HepG2 (cell line): ENCODE data around the gene RGS6. TPM values are rescaled to one million over a fixed set of nuclear protein-coding genes. Genes with fewer than 3 reads are reported as not detected.

Source experiments
- ATAC-seq: fragments of 200-7000 bp; cut with Tn5 transposase; 3 replicates; pipeline ENCODE4 v1.9.1; 2020; ENCODE audit warnings: mild to moderate bottlenecking, moderate library complexity
- BruUV-seq: library from RNA; stranded (reverse); fragments of 400-500 nt; replicated peaks from 2 replicates; lab custom pipeline; 2021; lab: Mats Ljungman, UMichigan
- CTCF ChIA-PET: fragments of 300-600 bp; formaldehyde crosslinking; extraction: SDS; loops from one replicate; lab custom pipeline; 2021; ENCODE audit warnings: low total read pairs, inconsistent platforms, low intra/inter-chr PET ratio; lab: Yijun Ruan, JAX
- POLR2A ChIA-PET: fragments of 350-600 bp; sonication (Branson Sonifier 250); formaldehyde crosslinking; loops from one replicate; lab custom pipeline; 2020; ENCODE audit warnings: antibody characterized with exemption, inconsistent platforms; lab: Yijun Ruan, JAX
- DNase-seq: peaks from one replicate; pipeline ENCODE4 v3.0.0-alpha.2; 2015; ENCODE audit warnings: low spot score
- FAIRE-seq: peaks from 3 replicates; lab custom pipeline; 2011; peaks lifted over from hg19 to GRCh38; lab: Jason Lieb, UNC
- H2AFZ ChIP-seq: one replicate; pipeline ENCODE4 v1.6.1; 2011; ENCODE audit warnings: low read length, inconsistent platforms
- H3K27ac ChIP-seq: fragments of 300-600 bp; 3 replicates; pipeline ENCODE4 v1.8.0; 2011; ENCODE audit warnings: mixed run types, mild to moderate bottlenecking, mixed read lengths, low read length, inconsistent platforms; ENCODE audit not compliant: insufficient read depth; ENCODE audit errors: extremely low read length
- H3K27me3 ChIP-seq, 2 experiments: fragments of 200-600 bp in 1 of 2; 2 replicates in 1 of 2; 3 replicates in 1 of 2; pipeline versions ENCODE4 v1.6.0 to v1.8.0; 2011; ENCODE audit warnings: low read length in 2 of 2, mild to moderate bottlenecking in 2 of 2, moderate library complexity in 2 of 2, inconsistent platforms in 1 of 2; ENCODE audit not compliant: insufficient read depth in 2 of 2, control insufficient read depth in 1 of 2
- H3K36me3 ChIP-seq, 2 experiments: fragments of 200-600 bp in 1 of 2; replicated peaks in 1 of 2; 2 replicates in 1 of 2; 3 replicates in 1 of 2; pipeline versions ENCODE4 v1.5.1 to v1.8.0; 2011; ENCODE audit warnings: low read length in 2 of 2, inconsistent platforms in 1 of 2; ENCODE audit not compliant: insufficient read depth in 2 of 2, control insufficient read depth in 1 of 2
- H3K4me1 ChIP-seq: 2 replicates; pipeline ENCODE4 v1.5.1; 2012; ENCODE audit warnings: low read length, inconsistent platforms; ENCODE audit not compliant: insufficient read depth
- H3K4me2 ChIP-seq: 2 replicates; pipeline ENCODE4 v1.6.0; 2011; ENCODE audit warnings: low read depth, low read length, inconsistent platforms
- H3K4me3 ChIP-seq, 3 experiments: fragments of 200-600 bp in 1 of 3; sonication (generic), shearing (Covaris generic) in 1 of 3; replicated peaks in 1 of 3; 2 replicates each; pipeline ENCODE4 v1.5.1; 2011 to 2016; ENCODE audit warnings: low read length in 3 of 3, inconsistent platforms in 2 of 3, low read depth in 2 of 3, mild to moderate bottlenecking in 2 of 3, control low read depth in 1 of 3, mixed read lengths in 1 of 3; ENCODE audit not compliant: insufficient read depth in 1 of 3
- H3K79me2 ChIP-seq: one replicate; pipeline ENCODE4 v1.6.1; 2011; ENCODE audit warnings: low read length, inconsistent platforms; ENCODE audit not compliant: insufficient read depth
- H3K9ac ChIP-seq: 2 replicates; pipeline ENCODE4 v1.6.0; 2011; ENCODE audit warnings: mild to moderate bottlenecking, low read depth, low read length, inconsistent platforms; ENCODE audit not compliant: insufficient read depth
- H3K9me3 ChIP-seq: 2 replicates; pipeline ENCODE4 v1.5.1; 2012; ENCODE audit warnings: mild to moderate bottlenecking, low read length
- H4K20me1 ChIP-seq: 2 replicates; pipeline ENCODE4 v1.6.0; 2011; ENCODE audit warnings: inconsistent platforms, mild to moderate bottlenecking, low read length, moderate library complexity; ENCODE audit not compliant: insufficient read depth
- BCL6 ChIP-seq: IDR thresholded peaks from 2 replicates; pipeline ENCODE4 v1.6.1; 2016; ENCODE audit warnings: missing genetic modification reagents, missing compliant biosample characterization
- CCAR2 ChIP-seq: fragments of 200-400 bp; formaldehyde crosslinking; optimal IDR thresholded peaks from 2 replicates; pipeline ENCODE3; 2018; ENCODE audit warnings: low read depth, mild to moderate bottlenecking, low read length, moderate library complexity
- NAIF1 ChIP-seq: sonication (generic); formaldehyde crosslinking; IDR thresholded peaks from 2 replicates; pipeline ENCODE4 v1.5.0; 2020; ENCODE audit warnings: mild to moderate bottlenecking, missing genetic modification reagents, borderline replicate concordance
- POGZ ChIP-seq: sonication (generic); formaldehyde crosslinking; IDR thresholded peaks from 2 replicates; pipeline ENCODE4 v1.4.0; 2020; ENCODE audit warnings: mild to moderate bottlenecking, missing genetic modification reagents
- POLR2G ChIP-seq: fragments of 200-400 bp; formaldehyde crosslinking; IDR thresholded peaks from 2 replicates; pipeline ENCODE4 v1.6.1; 2018; ENCODE audit warnings: mild to moderate bottlenecking, low read depth, low read length, moderate library complexity
- SCMH1 ChIP-seq: sonication (generic); formaldehyde crosslinking; IDR thresholded peaks from 2 replicates; pipeline ENCODE4 v1.9.0; 2021; ENCODE audit warnings: missing genetic modification reagents, mild to moderate bottlenecking, borderline replicate concordance
- ZNF546 ChIP-seq: sonication (generic); formaldehyde crosslinking; conservative IDR thresholded peaks from 2 replicates; pipeline ENCODE4 v1.8.1; 2023; ENCODE audit warnings: mild to moderate bottlenecking, missing genetic modification reagents
- ZNF746 ChIP-seq: sonication (generic); formaldehyde crosslinking; IDR thresholded peaks from 2 replicates; pipeline ENCODE4 v1.8.0; 2022; ENCODE audit warnings: mild to moderate bottlenecking, missing genetic modification reagents
- ZNF792 ChIP-seq: IDR thresholded peaks from 2 replicates; pipeline ENCODE4 v1.6.1; 2016
- WGBS: methylation state at CpG from one replicate; pipeline ENCODE4 v1.1.6; 2017; ENCODE audit warnings: low lambda C conversion rate; 5-methylcytosine and 5-hydroxymethylcytosine counted together
- in situ Hi-C: cut with HindIII; loops from 2 replicates; pipeline ENCODE4 v1.10.0; 2017; ENCODE audit warnings: low pct_unique_long_range_greater_than_20kb; ENCODE audit not compliant: extremely low pct_ligation_motif_present
- intact Hi-C: fragments of 100-400 bp; cut with micrococcal nuclease; formaldehyde crosslinking; loops from one replicate; pipeline ENCODE4 v1.10.0; 2022; ENCODE audit not compliant: unreplicated experiment
- polyA plus RNA-seq, 8 experiments: library from polyadenylated mRNA; depleted of rRNA in 3 of 8; stranded (reverse) in 7 of 8; unstranded in 1 of 8; fragments of >200 nt; fragmentation: Illumina TruSeq in 4 of 8; extraction: Trizol in 4 of 8; gene quantifications; 2 replicates each; pipeline versions ENCODE4 v1.2.1 to v1.2.3, GENCODE V29; 2011 to 2016; ENCODE audit warnings: low read depth in 4 of 8, missing spikeins in 1 of 8, mixed read lengths in 1 of 8; ENCODE audit not compliant: insufficient read depth in 1 of 8
- total RNA-seq, 5 experiments: library from RNA; depleted of rRNA; stranded (reverse); fragments of >200 nt; fragmentation: Illumina TruSeq; extraction: Trizol; gene quantifications; 2 replicates each; pipeline ENCODE4 v1.2.3, GENCODE V29; 2016; ENCODE audit warnings: low read depth in 1 of 5
- TF ChIP-seq, protein P1 (sequence below): sonication (generic); formaldehyde crosslinking; IDR thresholded peaks from 2 replicates; pipeline ENCODE4 v1.9.0; 2021; ENCODE audit warnings: mild to moderate bottlenecking, missing genetic modification reagents
- TF ChIP-seq, protein P2 (sequence below): sonication (generic); formaldehyde crosslinking; IDR thresholded peaks from 2 replicates; pipeline ENCODE4 v1.4.0; 2020; ENCODE audit warnings: missing genetic modification reagents, borderline replicate concordance

RGS6 gene
- total and polyA plus RNA-seq, 2 of the 13 experiments (the other 11 are each of a cell fraction or from before 2014, with no cell fraction given): not detected

DNA sequence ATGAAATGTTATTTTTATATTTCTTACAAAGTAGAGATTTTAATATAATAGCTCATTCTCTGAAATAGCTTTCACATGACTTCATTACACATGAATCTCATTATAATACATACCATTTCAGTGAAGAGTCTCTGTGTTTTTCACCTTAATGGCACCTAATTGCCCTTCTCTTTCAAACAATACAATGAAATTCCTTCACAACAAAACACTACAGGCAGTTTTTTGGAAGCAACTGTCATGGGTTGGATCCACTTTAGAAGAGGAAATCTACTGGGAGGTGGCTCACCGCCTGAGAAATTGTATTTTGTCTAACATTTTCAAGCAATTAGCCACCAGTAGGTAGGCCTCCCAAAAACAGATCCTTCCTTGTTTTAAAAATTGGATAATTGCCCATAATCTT is 40.3 kb upstream of the RGS6 start:
- no peak overlapping the region for H2AFZ ChIP-seq
- FAIRE-seq (no peak), DNase-seq (no peak), ATAC-seq (no peak)
- 0% methylated on average over 1 of the region's 1 CpG for WGBS
- H3K4me1 ChIP-seq: no peaks in the 10 kb centered on the region
- POLR2A ChIA-PET: no interaction called here
- H3K9me3 ChIP-seq: no peaks in the 10 kb centered on the region
- BruUV-seq: no TSS peak
- H3K4me2 ChIP-seq: no peak overlapping the region
- no peaks in the 10 kb centered on the region for H4K20me1 ChIP-seq
- H3K27ac ChIP-seq: no peak overlapping the region
- H3K79me2 ChIP-seq: no peaks in the 10 kb centered on the region
- CTCF ChIA-PET: no interaction called here
- no peak overlapping the region for H3K4me3 ChIP-seq
- no peak overlapping the region for H3K9ac ChIP-seq
- in situ Hi-C loops (no loop called here), intact Hi-C loops (no loop called here)
- no peaks in the 10 kb centered on the region for H3K36me3 ChIP-seq
- H3K27me3 ChIP-seq: peaks cover 3 to 7% of the 10 kb centered on the region in 2 experiments; a peak in 2 of 5 replicates
- TF ChIP-seq POGZ (CRISPR knock-in tag): no peak
- no peak for TF ChIP-seq ZNF746 (CRISPR knock-in tag)
- no peak for TF ChIP-seq SCMH1 (CRISPR knock-in tag)
- TF ChIP-seq ZNF546 (CRISPR knock-in tag): no peak
- TF ChIP-seq, protein P1, sequence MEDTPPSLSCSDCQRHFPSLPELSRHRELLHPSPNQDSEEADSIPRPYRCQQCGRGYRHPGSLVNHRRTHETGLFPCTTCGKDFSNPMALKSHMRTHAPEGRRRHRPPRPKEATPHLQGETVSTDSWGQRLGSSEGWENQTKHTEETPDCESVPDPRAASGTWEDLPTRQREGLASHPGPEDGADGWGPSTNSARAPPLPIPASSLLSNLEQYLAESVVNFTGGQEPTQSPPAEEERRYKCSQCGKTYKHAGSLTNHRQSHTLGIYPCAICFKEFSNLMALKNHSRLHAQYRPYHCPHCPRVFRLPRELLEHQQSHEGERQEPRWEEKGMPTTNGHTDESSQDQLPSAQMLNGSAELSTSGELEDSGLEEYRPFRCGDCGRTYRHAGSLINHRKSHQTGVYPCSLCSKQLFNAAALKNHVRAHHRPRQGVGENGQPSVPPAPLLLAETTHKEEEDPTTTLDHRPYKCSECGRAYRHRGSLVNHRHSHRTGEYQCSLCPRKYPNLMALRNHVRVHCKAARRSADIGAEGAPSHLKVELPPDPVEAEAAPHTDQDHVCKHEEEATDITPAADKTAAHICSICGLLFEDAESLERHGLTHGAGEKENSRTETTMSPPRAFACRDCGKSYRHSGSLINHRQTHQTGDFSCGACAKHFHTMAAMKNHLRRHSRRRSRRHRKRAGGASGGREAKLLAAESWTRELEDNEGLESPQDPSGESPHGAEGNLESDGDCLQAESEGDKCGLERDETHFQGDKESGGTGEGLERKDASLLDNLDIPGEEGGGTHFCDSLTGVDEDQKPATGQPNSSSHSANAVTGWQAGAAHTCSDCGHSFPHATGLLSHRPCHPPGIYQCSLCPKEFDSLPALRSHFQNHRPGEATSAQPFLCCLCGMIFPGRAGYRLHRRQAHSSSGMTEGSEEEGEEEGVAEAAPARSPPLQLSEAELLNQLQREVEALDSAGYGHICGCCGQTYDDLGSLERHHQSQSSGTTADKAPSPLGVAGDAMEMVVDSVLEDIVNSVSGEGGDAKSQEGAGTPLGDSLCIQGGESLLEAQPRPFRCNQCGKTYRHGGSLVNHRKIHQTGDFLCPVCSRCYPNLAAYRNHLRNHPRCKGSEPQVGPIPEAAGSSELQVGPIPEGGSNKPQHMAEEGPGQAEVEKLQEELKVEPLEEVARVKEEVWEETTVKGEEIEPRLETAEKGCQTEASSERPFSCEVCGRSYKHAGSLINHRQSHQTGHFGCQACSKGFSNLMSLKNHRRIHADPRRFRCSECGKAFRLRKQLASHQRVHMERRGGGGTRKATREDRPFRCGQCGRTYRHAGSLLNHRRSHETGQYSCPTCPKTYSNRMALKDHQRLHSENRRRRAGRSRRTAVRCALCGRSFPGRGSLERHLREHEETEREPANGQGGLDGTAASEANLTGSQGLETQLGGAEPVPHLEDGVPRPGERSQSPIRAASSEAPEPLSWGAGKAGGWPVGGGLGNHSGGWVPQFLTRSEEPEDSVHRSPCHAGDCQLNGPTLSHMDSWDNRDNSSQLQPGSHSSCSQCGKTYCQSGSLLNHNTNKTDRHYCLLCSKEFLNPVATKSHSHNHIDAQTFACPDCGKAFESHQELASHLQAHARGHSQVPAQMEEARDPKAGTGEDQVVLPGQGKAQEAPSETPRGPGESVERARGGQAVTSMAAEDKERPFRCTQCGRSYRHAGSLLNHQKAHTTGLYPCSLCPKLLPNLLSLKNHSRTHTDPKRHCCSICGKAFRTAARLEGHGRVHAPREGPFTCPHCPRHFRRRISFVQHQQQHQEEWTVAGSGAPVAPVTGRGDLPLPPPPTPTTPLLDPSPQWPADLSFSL (CRISPR knock-in tag): no peak
- no peak for TF ChIP-seq NAIF1 (CRISPR knock-in tag)
- TF ChIP-seq ZNF792 (CRISPR knock-in tag): no peak
- no peak for TF ChIP-seq POLR2G
- no peak for TF ChIP-seq CCAR2
- no peak for TF ChIP-seq BCL6 (CRISPR knock-in tag)
- TF ChIP-seq, protein P2, sequence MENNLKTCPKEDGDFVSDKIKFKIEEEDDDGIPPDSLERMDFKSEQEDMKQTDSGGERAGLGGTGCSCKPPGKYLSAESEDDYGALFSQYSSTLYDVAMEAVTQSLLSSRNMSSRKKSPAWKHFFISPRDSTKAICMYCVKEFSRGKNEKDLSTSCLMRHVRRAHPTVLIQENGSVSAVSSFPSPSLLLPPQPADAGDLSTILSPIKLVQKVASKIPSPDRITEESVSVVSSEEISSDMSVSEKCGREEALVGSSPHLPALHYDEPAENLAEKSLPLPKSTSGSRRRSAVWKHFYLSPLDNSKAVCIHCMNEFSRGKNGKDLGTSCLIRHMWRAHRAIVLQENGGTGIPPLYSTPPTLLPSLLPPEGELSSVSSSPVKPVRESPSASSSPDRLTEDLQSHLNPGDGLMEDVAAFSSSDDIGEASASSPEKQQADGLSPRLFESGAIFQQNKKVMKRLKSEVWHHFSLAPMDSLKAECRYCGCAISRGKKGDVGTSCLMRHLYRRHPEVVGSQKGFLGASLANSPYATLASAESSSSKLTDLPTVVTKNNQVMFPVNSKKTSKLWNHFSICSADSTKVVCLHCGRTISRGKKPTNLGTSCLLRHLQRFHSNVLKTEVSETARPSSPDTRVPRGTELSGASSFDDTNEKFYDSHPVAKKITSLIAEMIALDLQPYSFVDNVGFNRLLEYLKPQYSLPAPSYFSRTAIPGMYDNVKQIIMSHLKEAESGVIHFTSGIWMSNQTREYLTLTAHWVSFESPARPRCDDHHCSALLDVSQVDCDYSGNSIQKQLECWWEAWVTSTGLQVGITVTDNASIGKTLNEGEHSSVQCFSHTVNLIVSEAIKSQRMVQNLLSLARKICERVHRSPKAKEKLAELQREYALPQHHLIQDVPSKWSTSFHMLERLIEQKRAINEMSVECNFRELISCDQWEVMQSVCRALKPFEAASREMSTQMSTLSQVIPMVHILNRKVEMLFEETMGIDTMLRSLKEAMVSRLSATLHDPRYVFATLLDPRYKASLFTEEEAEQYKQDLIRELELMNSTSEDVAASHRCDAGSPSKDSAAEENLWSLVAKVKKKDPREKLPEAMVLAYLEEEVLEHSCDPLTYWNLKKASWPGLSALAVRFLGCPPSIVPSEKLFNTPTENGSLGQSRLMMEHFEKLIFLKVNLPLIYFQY: no peak
